Right renal cortex interstitium (tissue), 3 donors: Measurements from ENCODE around the gene CNTN4. TPM values are rescaled to one million over a fixed set of nuclear protein-coding genes. Genes with fewer than 3 reads are reported as not detected.
"Not testable (repeated sequence)": the region's sequence is repeated elsewhere in the genome, so short reads cannot be mapped to it uniquely, and the experiment has no call there.

Experiments used
- DNase-seq, 3 donors: peaks; one replicate each; pipeline ENCODE4 v3.0.0-alpha.2; 2013; ENCODE audit warnings: low read depth in 3 of 3, low spot score in 2 of 3
- polyA plus RNA-seq, 3 donors: library from polyadenylated mRNA; unstranded; fragments of 120-200 nt; gene quantifications; one replicate each; pipeline ENCODE4 v1.2.1, GENCODE V29; 2013; ENCODE audit not compliant: insufficient read length in 3 of 3

Gene CNTN4
- polyA plus RNA-seq, 3 donors: 27.7 to 33.1 (median 28.5) TPM

DNA sequence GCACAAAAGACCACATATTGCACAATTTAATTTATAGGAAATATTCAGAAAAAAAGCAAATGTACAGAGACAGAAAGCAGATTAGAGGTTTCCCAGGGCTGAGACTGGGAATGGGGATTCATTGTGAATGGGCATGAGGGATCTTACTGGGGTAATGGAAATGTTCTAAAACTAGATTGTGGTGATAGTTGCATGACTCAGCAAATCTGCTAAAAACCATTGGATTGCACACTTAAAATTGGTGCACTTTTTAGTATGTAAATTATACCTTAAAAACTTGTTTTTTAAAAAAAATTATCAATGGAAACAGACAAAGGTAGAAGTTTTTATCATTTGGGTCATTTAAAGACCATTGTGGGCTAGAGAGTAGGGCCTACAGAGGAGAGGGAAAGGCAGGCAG is 780.9 kb downstream of the CNTN4 start:
- DNase-seq: no peak

DNA sequence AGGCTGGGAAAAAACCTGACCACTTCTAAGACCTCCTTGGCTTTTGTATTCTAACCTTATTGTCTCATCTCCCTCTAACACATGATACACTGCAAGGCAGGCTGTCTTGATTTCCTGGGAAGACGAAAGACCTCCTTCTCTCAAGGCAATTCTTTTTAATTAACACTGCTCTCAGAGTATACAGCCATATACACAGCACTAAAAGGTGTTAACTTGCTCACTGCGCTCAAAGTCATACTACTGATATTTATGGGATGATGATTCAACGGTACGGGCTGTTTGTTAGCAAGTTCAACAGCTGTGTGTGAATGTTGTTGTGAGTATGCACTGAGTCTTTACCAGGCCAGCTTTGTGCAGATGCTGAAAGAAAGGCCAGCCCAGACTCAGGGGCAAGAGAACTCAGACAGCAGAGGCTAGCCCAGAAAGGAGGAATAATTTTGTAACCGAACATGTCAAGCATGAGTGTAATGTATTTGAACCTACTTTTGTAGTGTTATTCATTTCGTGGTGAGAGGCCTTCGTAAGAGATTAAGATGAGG is 781.6 kb downstream of the CNTN4 start:
- no peak for DNase-seq

DNA sequence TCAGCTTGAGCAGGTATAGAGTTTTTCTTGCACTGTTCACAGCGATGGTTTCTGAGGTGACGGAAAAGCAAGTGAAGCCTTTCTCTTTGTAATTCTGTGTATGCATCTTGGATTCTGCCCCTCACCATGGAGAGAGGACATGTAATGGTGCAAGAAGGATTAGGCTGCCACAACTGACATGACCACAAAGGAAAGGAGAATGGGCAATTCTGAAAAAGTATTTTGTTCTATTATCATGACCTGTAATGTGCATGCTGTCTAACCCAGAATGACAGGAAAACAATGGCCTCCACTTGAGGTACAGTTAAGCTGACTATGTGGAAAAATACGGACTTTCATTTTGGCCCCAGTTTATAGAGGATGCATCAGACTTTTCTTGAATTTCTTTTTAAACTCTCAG is 784.6 kb downstream of the CNTN4 start:
- no peak for DNase-seq

DNA sequence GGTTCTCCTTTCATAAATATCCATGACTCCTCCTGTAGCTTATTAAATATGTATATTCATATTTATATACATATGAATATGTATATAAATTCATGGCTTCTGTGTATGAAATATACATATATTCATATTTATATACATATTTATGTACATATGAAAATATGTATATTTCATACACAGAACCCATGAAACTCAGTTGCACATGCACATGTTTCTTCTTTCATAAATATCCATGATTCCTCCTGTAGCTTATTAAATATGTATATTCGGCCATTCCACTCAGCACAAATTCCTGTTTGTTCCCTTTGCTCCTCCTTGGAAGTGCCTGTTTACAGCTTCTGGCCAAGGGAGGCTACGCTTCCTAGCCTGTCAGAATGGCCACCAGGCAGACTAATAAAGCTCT is 789.9 kb downstream of the CNTN4 start:
- no peak for DNase-seq

GRCh38 chr3:2889736-2890135 is 791.1 kb downstream of the CNTN4 start:
- DNase-seq: no peak

DNA sequence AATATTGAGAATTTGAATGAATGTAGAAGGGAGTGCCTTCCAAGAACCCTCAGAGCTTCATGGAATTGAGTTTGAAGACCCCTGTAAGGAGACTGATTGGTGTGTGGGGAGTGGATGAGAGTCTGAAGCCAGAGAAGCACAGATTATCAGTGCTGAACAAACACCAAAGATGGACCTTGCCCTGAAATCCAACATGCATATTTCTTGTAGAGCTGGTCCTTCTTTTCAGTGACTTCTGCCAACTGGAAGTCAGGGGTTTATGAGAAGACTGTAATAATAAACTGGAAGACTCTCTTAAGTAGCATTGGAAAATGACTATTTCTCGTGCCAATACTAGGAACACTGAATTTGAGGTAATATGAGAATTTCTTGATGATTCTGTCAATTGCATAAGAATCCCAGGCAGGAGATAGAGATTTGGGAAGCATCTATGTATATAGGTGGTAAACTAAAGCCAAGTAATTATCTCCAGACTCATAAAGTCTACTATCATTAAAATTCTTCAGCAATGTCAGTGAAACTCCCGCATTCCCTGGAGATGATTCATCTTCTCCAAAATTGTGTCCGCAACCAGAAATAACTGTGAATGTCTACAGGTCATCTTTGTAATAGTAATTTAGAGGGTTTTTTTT is 797.8 kb downstream of the CNTN4 start:
- no peak for DNase-seq

- DNase-seq: no peak
Measured at GRCh38 chr3:2897821-2898220, 799.2 kb downstream of the CNTN4 start.

GRCh38 chr3:2898591-2899353 is 800.1 kb downstream of the CNTN4 start:
- no peak for DNase-seq

GRCh38 chr3:2904054-2904453 is 805.4 kb downstream of the CNTN4 start:
- no peak for DNase-seq

DNA sequence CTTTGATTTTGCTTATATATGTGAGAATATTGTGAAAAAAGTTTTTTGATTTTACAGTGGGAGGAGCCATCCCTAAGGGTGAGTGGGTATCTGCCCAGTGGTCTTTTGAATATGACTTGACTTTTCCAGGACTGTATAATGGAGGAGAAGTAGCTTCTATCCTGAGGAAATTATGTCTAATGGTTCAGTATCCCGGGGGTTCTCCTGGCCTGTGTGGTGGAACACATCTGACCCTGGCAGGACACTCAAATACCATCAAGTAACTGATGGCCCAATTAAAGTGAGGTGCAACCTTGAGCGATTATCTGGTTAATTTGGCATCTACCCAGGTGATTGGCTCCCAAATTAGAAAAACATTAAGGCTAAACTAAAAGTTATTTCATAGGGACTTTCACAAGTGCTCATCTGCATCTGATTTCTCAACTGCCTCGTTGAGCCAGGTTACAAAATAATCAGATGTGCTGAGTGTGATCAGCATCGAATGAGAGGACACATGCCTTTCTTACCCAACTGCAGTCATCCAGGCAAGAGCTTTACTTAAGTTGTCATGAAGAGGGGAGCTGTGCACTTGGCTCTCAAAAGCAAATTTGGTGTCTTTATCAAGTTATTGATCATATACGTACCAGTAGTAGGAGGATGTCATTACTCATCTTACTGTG is 810.2 kb downstream of the CNTN4 start:
- no peak for DNase-seq

DNA sequence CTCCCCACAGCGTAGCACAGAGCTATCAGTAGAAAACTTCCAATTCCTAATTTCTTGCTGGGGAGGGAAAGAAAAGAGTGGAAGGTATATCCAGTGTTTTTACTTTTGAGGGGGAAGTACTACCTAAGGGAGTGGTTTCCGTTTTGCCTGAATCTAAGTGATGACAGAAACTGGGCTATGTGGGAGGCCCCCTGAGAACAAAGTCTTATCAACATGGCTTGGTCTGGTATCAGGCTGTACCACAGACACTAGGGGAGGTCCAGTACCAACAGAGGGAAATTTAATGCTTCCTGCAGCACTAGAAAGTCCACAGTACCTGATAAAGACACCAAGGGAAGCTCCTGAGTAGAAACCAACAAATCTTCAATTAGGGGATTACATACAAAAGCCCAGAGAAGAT is 812.3 kb downstream of the CNTN4 start:
- DNase-seq: no peak

GRCh38 chr3:2915826-2916225 is 817.2 kb downstream of the CNTN4 start:
- no peak for DNase-seq

GRCh38 chr3:2916640-2917039 is 818.0 kb downstream of the CNTN4 start:
- not testable (repeated sequence) for DNase-seq

- no peak for DNase-seq
Measured at GRCh38 chr3:2920103-2920502, 821.4 kb downstream of the CNTN4 start.

- no peak for DNase-seq
Measured at GRCh38 chr3:2921452-2921851, 822.8 kb downstream of the CNTN4 start.

DNA sequence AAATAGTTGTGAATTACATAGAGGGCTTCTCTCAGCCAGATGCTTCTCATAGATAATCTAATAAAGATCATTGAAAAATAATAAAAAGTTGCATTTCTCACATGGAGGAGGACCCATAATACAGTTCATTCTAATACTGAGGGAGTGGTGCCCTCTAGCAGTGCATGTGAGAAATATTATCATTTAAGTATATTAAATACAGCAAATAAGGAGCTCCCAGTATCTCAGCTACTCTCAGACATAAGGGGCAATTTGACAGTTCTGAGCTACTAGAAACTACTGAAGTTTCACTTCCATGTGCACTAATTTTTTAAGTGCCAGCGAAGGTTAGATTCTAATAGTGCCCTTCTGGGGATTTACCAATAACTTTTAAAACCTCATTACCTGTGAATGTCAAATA is 823.2 kb downstream of the CNTN4 start:
- DNase-seq: peak in 2 of 3 donors; percentile 17 to 18

- DNase-seq: no peak
Measured at GRCh38 chr3:2923390-2923789, 824.7 kb downstream of the CNTN4 start.

- no peak for DNase-seq
Measured at GRCh38 chr3:2927259-2927658, 828.6 kb downstream of the CNTN4 start.

GRCh38 chr3:2929574-2929973 is 830.9 kb downstream of the CNTN4 start:
- DNase-seq: no peak

GRCh38 chr3:2931265-2931664 is 832.6 kb downstream of the CNTN4 start:
- no peak for DNase-seq

DNA sequence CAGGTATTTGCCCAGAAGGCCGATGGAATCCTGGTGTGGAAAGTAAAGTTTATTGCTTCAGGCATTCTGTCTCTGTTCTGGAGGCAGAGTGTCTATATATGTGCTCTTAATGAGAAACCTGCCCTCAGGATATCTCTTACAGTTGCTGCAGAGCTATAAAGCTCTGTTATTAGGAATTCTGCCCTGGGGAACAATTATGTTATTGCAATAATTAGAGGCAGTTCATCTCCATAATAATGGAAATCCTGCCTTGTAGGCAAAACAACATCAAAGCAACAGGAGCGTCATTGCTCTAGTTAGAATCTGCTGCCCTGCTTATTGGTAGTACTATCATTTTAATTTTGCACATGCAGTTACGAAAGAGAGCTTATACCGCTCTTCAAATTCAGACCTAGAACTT is 835.9 kb downstream of the CNTN4 start:
- DNase-seq: no peak

- no peak for DNase-seq
Measured at GRCh38 chr3:2937055-2937454, 838.4 kb downstream of the CNTN4 start.
